ENCODE measurements around the gene PPP3R2. TPM values are rescaled to one million over a fixed set of nuclear protein-coding genes. Genes with fewer than 3 reads are reported as not detected.

PPP3R2 gene
- polyA plus RNA-seq, 1 donor (not counting 4 experiments of a cell fraction or from before 2014, with no cell fraction given), result not detected

- Histone ChIP-seq H3K79me2 (ENCODE audit: control insufficient read depth, insufficient read depth, low read length) (no peaks in the 10 kb centered on the region), H3K27ac (ENCODE audit: control insufficient read depth, insufficient read depth, low read length) (no peak overlapping the region), H4K20me1 (ENCODE audit: control insufficient read depth, extremely low read depth, insufficient read depth, low read length) (no peaks in the 10 kb centered on the region), H3K4me2 (ENCODE audit: control insufficient read depth, extremely low read depth, insufficient read depth, low read depth, low read length) (no peak overlapping the region), H3K9ac (ENCODE audit: control insufficient read depth, extremely low read depth, insufficient read depth, low read length) (no peak overlapping the region), H3K9me3 (ENCODE audit: control insufficient read depth, low read depth, low read length) (no peaks in the 10 kb centered on the region), H3K36me3 (ENCODE audit: control insufficient read depth in 2 of 2, extremely low read depth in 1 of 2, insufficient read depth in 2 of 2, low read length in 2 of 2) (no peaks in the 10 kb centered on the region), H3K4me3 (ENCODE audit: control insufficient read depth in 2 of 3, extremely low read depth in 1 of 3, insufficient read depth in 2 of 3, low read depth in 1 of 3, low read length in 3 of 3) (no peak overlapping the region), H3K4me1 (ENCODE audit: control insufficient read depth, extremely low read depth, insufficient read depth, low read length) (no peaks in the 10 kb centered on the region), H3K9me1 (ENCODE audit: control insufficient read depth, extremely low read depth, insufficient read depth, low read length) (no peaks in the 10 kb centered on the region), H2AFZ (ENCODE audit: control insufficient read depth, low read length) (no peak overlapping the region), H3K27me3 (ENCODE audit: control insufficient read depth, extremely low read depth, insufficient read depth, low read length) (no peaks in the 10 kb centered on the region)
- DNase-seq (ENCODE audit: low read depth, low spot score) (no peak), FAIRE-seq (no peak)
- TF ChIP-seq CTCF (optimal IDR thresholded peaks at IDR 0.05 in 1 of 3, IDR thresholded peaks at IDR 0.05 in 1 of 3, conservative IDR thresholded peaks at IDR 0.05 in 1 of 3; ENCODE audit: extremely low read depth in 1 of 3, insufficient read depth in 2 of 3, low read length in 3 of 3), result no peak
- no peak for TF ChIP-seq EZH2 (IDR thresholded peaks at IDR 0.05; ENCODE audit: low read length)
- dilution Hi-C loops (cut with MboI; ENCODE audit: extremely low pct_ligation_motif_present, low sequenced_read_pairs), result no loop called here
Observed at GRCh38 chr9:101586651-101587050, 8.1 kb downstream of the PPP3R2 start.

GRCh38 chr9:101585740-101586139 is 9.0 kb downstream of the PPP3R2 start:
- Histone ChIP-seq H3K9ac (ENCODE audit: control insufficient read depth, extremely low read depth, insufficient read depth, low read length) (no peak overlapping the region), H3K79me2 (ENCODE audit: control insufficient read depth, insufficient read depth, low read length) (no peaks in the 10 kb centered on the region), H3K4me3 (ENCODE audit: control insufficient read depth in 2 of 3, extremely low read depth in 1 of 3, insufficient read depth in 2 of 3, low read depth in 1 of 3, low read length in 3 of 3) (no peak overlapping the region), H2AFZ (ENCODE audit: control insufficient read depth, low read length) (no peak overlapping the region), H3K36me3 (ENCODE audit: control insufficient read depth in 2 of 2, extremely low read depth in 1 of 2, insufficient read depth in 2 of 2, low read length in 2 of 2) (no peaks in the 10 kb centered on the region), H4K20me1 (ENCODE audit: control insufficient read depth, extremely low read depth, insufficient read depth, low read length) (no peaks in the 10 kb centered on the region), H3K27ac (ENCODE audit: control insufficient read depth, insufficient read depth, low read length) (no peak overlapping the region), H3K4me1 (ENCODE audit: control insufficient read depth, extremely low read depth, insufficient read depth, low read length) (no peaks in the 10 kb centered on the region), H3K27me3 (ENCODE audit: control insufficient read depth, extremely low read depth, insufficient read depth, low read length) (no peaks in the 10 kb centered on the region), H3K9me3 (ENCODE audit: control insufficient read depth, low read depth, low read length) (no peaks in the 10 kb centered on the region), H3K9me1 (ENCODE audit: control insufficient read depth, extremely low read depth, insufficient read depth, low read length) (no peaks in the 10 kb centered on the region), H3K4me2 (ENCODE audit: control insufficient read depth, extremely low read depth, insufficient read depth, low read depth, low read length) (no peak overlapping the region)
- dilution Hi-C loops (cut with MboI; ENCODE audit: extremely low pct_ligation_motif_present, low sequenced_read_pairs), result no loop called here
- TF ChIP-seq EZH2 (IDR thresholded peaks at IDR 0.05; ENCODE audit: low read length) (no peak), CTCF (optimal IDR thresholded peaks at IDR 0.05 in 1 of 3, IDR thresholded peaks at IDR 0.05 in 1 of 3, conservative IDR thresholded peaks at IDR 0.05 in 1 of 3; ENCODE audit: extremely low read depth in 1 of 3, insufficient read depth in 2 of 3, low read length in 3 of 3) (no peak)
- no peak for FAIRE-seq
- DNase-seq (ENCODE audit: low read depth, low spot score), result no peak
